WTC11 (cell line): ENCODE results near the gene KCNG1. TPM values are rescaled to one million over a fixed set of nuclear protein-coding genes. Genes with fewer than 3 reads are reported as not detected.

Source experiments
- ATAC-seq: fragments of 200-7000 bp; cut with Tn5 transposase; 2 replicates; pipeline ENCODE4 v1.10.0; 2021; ENCODE audit warnings: mild to moderate bottlenecking, moderate library complexity
- CTCF ChIA-PET: fragments of 300-600 bp; sonication (Branson Sonifier 250); formaldehyde crosslinking; loops from one replicate; lab custom pipeline; 2021; ENCODE audit warnings: antibody characterized with exemption; lab: Charles Lee
- POLR2A ChIA-PET: fragments of 350-600 bp; sonication (Branson Sonifier 250); formaldehyde crosslinking; loops from one replicate; lab custom pipeline; 2021; ENCODE audit warnings: antibody characterized with exemption; lab: Charles Lee
- DNase-seq: peaks from one replicate; pipeline ENCODE4 v3.0.0; 2021; ENCODE audit warnings: low spot score
- H3K27ac Mint-ChIP-seq: 2 replicates; pipeline ENCODE4 v1.8.0; 2021; ENCODE audit warnings: mixed read lengths
- H3K27me3 Mint-ChIP-seq: 2 replicates; pipeline ENCODE4 v1.8.0; 2021; ENCODE audit warnings: low read depth, mild to moderate bottlenecking, moderate library complexity, mixed read lengths
- H3K36me3 Mint-ChIP-seq: 2 replicates; pipeline ENCODE4 v1.8.0; 2021; ENCODE audit warnings: mixed read lengths
- H3K4me1 Mint-ChIP-seq: 2 replicates; pipeline ENCODE4 v1.8.0; 2022; ENCODE audit warnings: mixed read lengths
- H3K4me3 Mint-ChIP-seq: 2 replicates; pipeline ENCODE4 v1.8.0; 2021; ENCODE audit warnings: mild to moderate bottlenecking, moderate library complexity, mixed read lengths
- H3K9me3 Mint-ChIP-seq: 2 replicates; pipeline ENCODE4 v1.8.0; 2021; ENCODE audit warnings: mixed read lengths
- FOXJ3 ChIP-seq: sonication (generic); formaldehyde crosslinking; IDR thresholded peaks from 2 replicates; pipeline ENCODE4 v1.9.0; 2021; ENCODE audit warnings: missing genetic modification reagents, mild to moderate bottlenecking, borderline replicate concordance
- GABPB1 ChIP-seq: sonication (generic); formaldehyde crosslinking; IDR thresholded peaks from 2 replicates; pipeline ENCODE4 v1.8.1; 2023; ENCODE audit warnings: mild to moderate bottlenecking, missing genetic modification reagents
- GRHL2 ChIP-seq: fragments of 250-450 bp; sonication (Bioruptor Pico); IDR thresholded peaks from 2 replicates; pipeline ENCODE4 v1.8.0; 2022; ENCODE audit warnings: mild to moderate bottlenecking, moderate library complexity; ENCODE audit not compliant: insufficient replicate concordance, severe bottlenecking
- IRF2 ChIP-seq: sonication (generic); formaldehyde crosslinking; IDR thresholded peaks from 2 replicates; pipeline ENCODE4 v1.8.0; 2022; ENCODE audit warnings: low read depth, missing genetic modification reagents, borderline replicate concordance
- JAZF1 ChIP-seq: fragments of 250-450 bp; sonication (Bioruptor Pico); IDR thresholded peaks from 2 replicates; pipeline ENCODE4 v1.9.0; 2021; ENCODE audit warnings: moderate library complexity, mild to moderate bottlenecking, inconsistent platforms
- JUN ChIP-seq: sonication (generic); formaldehyde crosslinking; IDR thresholded peaks from 2 replicates; pipeline ENCODE4 v1.8.0; 2023; ENCODE audit warnings: mild to moderate bottlenecking, missing genetic modification reagents
- MYBL2 ChIP-seq: sonication (generic); formaldehyde crosslinking; IDR thresholded peaks from 2 replicates; pipeline ENCODE4 v1.8.1; 2023; ENCODE audit warnings: mild to moderate bottlenecking, moderate library complexity, missing genetic modification reagents
- NFE2L1 ChIP-seq: sonication (generic); formaldehyde crosslinking; IDR thresholded peaks from 2 replicates; pipeline ENCODE4 v1.8.1; 2023; ENCODE audit warnings: missing genetic modification reagents
- SMAD3 ChIP-seq: sonication (generic); formaldehyde crosslinking; IDR thresholded peaks from 2 replicates; pipeline ENCODE4 v1.8.0; 2022; ENCODE audit warnings: missing genetic modification reagents, mild to moderate bottlenecking, borderline replicate concordance
- SP1 ChIP-seq: sonication (generic); formaldehyde crosslinking; conservative IDR thresholded peaks from 2 replicates; pipeline ENCODE4 v1.8.1; 2022; ENCODE audit warnings: missing genetic modification reagents
- TEAD1 ChIP-seq: sonication (generic); formaldehyde crosslinking; IDR thresholded peaks from 2 replicates; pipeline ENCODE4 v1.8.0; 2022; ENCODE audit warnings: mild to moderate bottlenecking, missing genetic modification reagents
- TEAD4 ChIP-seq: sonication (generic); formaldehyde crosslinking; IDR thresholded peaks from 2 replicates; pipeline ENCODE4 v1.8.0; 2022; ENCODE audit warnings: mild to moderate bottlenecking, missing genetic modification reagents
- TP53 ChIP-seq: sonication (generic); formaldehyde crosslinking; IDR thresholded peaks from 2 replicates; pipeline ENCODE4 v1.8.1; 2023; ENCODE audit warnings: mild to moderate bottlenecking, missing genetic modification reagents
- ZBTB21 ChIP-seq: sonication (generic); formaldehyde crosslinking; IDR thresholded peaks from 2 replicates; pipeline ENCODE4 v1.8.1; 2023; ENCODE audit warnings: mild to moderate bottlenecking, missing genetic modification reagents, borderline replicate concordance
- ZNF121 ChIP-seq: sonication (generic); formaldehyde crosslinking; IDR thresholded peaks from 2 replicates; pipeline ENCODE4 v1.8.0; 2023; ENCODE audit warnings: missing genetic modification reagents
- ZNF416 ChIP-seq: fragments of 250-450 bp; sonication (Bioruptor Pico); IDR thresholded peaks from 2 replicates; pipeline ENCODE4 v1.9.0; 2021; ENCODE audit warnings: mild to moderate bottlenecking, inconsistent platforms
- total RNA-seq: library from RNA; stranded (reverse); gene quantifications from 3 replicates; pipeline ENCODE4 v1.2.3, GENCODE V29; 2021
- TF ChIP-seq, protein P1 (sequence below): sonication (generic); formaldehyde crosslinking; IDR thresholded peaks from 2 replicates; pipeline ENCODE4 v1.8.0; 2022; ENCODE audit warnings: mild to moderate bottlenecking, missing genetic modification reagents
- TF ChIP-seq, protein P2 (sequence below): sonication (generic); formaldehyde crosslinking; IDR thresholded peaks from 2 replicates; pipeline ENCODE4 v1.8.1; 2022; ENCODE audit warnings: mild to moderate bottlenecking, moderate library complexity, missing genetic modification reagents
- TF ChIP-seq, protein P3 (sequence below): sonication (generic); formaldehyde crosslinking; IDR thresholded peaks from 2 replicates; pipeline ENCODE4 v1.8.0; 2022; ENCODE audit warnings: mild to moderate bottlenecking, missing genetic modification reagents
- TF ChIP-seq, protein P4 (sequence below): sonication (generic); formaldehyde crosslinking; IDR thresholded peaks from 2 replicates; pipeline ENCODE4 v1.8.1; 2023; ENCODE audit warnings: mild to moderate bottlenecking, missing genetic modification reagents, moderate library complexity
- TF ChIP-seq, protein P5 (sequence below): sonication (generic); formaldehyde crosslinking; IDR thresholded peaks from 2 replicates; pipeline ENCODE4 v1.8.1; 2023; ENCODE audit warnings: mild to moderate bottlenecking, moderate library complexity, missing genetic modification reagents

KCNG1 gene
- total RNA-seq, 1 experiment from 2014 or later: 34.6 TPM

DNA sequence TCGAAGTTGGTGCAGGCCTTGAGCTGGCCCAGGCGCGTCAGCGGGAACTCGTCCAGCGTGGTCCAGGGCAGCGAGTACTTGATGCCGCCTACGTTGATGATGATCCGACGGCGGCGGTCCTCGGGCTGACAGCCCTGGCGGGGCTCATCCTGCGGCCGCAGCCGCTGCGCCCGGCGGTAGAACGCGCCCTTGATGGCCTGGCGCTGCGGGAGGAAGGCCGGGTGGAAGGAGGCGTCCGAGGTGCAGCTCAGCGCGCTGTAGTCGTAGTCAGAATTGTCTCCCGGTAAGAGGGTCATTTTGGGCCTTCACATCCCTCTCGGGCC is 12.9 kb downstream of the KCNG1 start:
- TF ChIP-seq, protein P1, sequence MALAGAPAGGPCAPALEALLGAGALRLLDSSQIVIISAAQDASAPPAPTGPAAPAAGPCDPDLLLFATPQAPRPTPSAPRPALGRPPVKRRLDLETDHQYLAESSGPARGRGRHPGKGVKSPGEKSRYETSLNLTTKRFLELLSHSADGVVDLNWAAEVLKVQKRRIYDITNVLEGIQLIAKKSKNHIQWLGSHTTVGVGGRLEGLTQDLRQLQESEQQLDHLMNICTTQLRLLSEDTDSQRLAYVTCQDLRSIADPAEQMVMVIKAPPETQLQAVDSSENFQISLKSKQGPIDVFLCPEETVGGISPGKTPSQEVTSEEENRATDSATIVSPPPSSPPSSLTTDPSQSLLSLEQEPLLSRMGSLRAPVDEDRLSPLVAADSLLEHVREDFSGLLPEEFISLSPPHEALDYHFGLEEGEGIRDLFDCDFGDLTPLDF (CRISPR knock-in tag): no peak
- TF ChIP-seq FOXJ3 (CRISPR knock-in tag) (no peak), ZBTB21 (CRISPR knock-in tag) (no peak), JUN (CRISPR knock-in tag) (no peak), IRF2 (CRISPR knock-in tag) (no peak), NFE2L1 (CRISPR knock-in tag) (no peak), TP53 (no peak), TEAD4 (CRISPR knock-in tag) (no peak), ZNF416 (CRISPR knock-in tag) (no peak)
- TF ChIP-seq, protein P2, sequence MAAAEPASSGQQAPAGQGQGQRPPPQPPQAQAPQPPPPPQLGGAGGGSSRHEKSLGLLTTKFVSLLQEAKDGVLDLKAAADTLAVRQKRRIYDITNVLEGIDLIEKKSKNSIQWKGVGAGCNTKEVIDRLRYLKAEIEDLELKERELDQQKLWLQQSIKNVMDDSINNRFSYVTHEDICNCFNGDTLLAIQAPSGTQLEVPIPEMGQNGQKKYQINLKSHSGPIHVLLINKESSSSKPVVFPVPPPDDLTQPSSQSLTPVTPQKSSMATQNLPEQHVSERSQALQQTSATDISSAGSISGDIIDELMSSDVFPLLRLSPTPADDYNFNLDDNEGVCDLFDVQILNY (CRISPR knock-in tag): no peak
- TF ChIP-seq, protein P3, sequence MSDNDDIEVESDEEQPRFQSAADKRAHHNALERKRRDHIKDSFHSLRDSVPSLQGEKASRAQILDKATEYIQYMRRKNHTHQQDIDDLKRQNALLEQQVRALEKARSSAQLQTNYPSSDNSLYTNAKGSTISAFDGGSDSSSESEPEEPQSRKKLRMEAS (CRISPR knock-in tag): no peak
- TF ChIP-seq, protein P4, sequence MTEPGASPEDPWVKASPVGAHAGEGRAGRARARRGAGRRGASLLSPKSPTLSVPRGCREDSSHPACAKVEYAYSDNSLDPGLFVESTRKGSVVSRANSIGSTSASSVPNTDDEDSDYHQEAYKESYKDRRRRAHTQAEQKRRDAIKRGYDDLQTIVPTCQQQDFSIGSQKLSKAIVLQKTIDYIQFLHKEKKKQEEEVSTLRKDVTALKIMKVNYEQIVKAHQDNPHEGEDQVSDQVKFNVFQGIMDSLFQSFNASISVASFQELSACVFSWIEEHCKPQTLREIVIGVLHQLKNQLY (CRISPR knock-in tag): no peak
- ChIA-PET CTCF (interaction anchor here (0.6 to 0.7 kb wide), 2 partner anchors 16 to 22 kb away, joined by 3 read pairs; no protein-coding TSS in a partner anchor), POLR2A (no interaction called here)
- H3K4me1 Mint-ChIP-seq: peaks cover 16% of the 10 kb centered on the region
- H3K27me3 Mint-ChIP-seq: no peaks in the 10 kb centered on the region
- DNase-seq: no peak
- H3K4me3 Mint-ChIP-seq: no peak overlapping the region
- H3K36me3 Mint-ChIP-seq: peaks cover 11% of the 10 kb centered on the region
- no peak for ATAC-seq
- no peak overlapping the region for H3K27ac Mint-ChIP-seq
- no peaks in the 10 kb centered on the region for H3K9me3 Mint-ChIP-seq

DNA sequence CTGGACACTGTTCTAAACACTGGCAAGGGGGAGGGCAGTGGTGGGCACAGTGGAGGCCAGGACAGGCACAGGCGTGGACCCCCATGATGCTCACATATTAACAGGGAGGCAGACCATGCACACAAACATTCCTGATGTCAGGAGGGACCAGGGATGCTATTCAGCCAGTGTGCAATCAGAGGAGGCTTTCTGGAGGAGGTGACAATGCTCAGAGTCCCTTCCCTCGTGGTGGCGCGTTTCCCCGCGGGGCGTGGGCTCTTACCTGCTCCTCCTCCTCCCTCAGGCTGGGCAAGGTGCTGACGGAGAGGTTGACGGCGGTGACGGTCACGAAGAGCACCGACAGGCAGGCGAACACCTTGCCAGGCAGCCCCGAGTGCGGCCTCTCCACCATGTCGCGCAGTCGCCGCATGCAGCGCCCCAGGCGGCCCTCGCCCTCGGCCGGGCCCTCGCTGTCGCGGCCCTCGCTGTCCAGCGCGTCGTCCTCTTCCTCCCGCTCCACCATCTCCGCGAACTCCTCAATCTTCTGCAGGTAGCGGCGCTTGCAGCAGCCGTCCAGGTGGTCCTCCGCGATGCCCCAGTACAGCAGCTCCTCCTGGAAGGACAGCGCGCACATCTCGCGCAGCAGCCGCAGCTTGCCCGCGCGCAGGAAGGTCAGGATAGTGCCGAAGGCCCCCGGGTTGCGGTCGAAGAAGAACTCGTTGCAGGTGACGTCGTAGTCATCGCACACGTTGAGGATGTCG is 13.4 kb downstream of the KCNG1 start:
- peaks cover 11% of the 10 kb centered on the region for H3K36me3 Mint-ChIP-seq
- H3K4me3 Mint-ChIP-seq: no peak overlapping the region
- TF ChIP-seq JAZF1 (CRISPR knock-in tag) (no peak), MYBL2 (CRISPR knock-in tag) (no peak), SP1 (CRISPR knock-in tag) (no peak), SMAD3 (CRISPR knock-in tag) (no peak), TEAD1 (CRISPR knock-in tag) (no peak), IRF2 (CRISPR knock-in tag) (no peak), GABPB1 (CRISPR knock-in tag) (no peak), JUN (CRISPR knock-in tag) (no peak), ZNF121 (CRISPR knock-in tag) (no peak), GRHL2 (no peak)
- TF ChIP-seq, protein P5, sequence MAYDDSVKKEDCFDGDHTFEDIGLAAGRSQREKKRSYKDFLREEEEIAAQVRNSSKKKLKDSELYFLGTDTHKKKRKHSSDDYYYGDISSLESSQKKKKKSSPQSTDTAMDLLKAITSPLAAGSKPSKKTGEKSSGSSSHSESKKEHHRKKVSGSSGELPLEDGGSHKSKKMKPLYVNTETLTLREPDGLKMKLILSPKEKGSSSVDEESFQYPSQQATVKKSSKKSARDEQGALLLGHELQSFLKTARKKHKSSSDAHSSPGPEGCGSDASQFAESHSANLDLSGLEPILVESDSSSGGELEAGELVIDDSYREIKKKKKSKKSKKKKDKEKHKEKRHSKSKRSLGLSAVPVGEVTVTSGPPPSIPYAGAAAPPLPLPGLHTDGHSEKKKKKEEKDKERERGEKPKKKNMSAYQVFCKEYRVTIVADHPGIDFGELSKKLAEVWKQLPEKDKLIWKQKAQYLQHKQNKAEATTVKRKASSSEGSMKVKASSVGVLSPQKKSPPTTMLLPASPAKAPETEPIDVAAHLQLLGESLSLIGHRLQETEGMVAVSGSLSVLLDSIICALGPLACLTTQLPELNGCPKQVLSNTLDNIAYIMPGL: no peak
- TF ChIP-seq, protein P3 (CRISPR knock-in tag): no peak
- H3K9me3 Mint-ChIP-seq: no peaks in the 10 kb centered on the region
- ATAC-seq (no peak), DNase-seq (no peak)
- H3K27ac Mint-ChIP-seq: no peak overlapping the region
- ChIA-PET CTCF (interaction anchor here (0.6 to 0.7 kb wide), 2 partner anchors 16 to 22 kb away, joined by 3 read pairs; no protein-coding TSS in a partner anchor), POLR2A (no interaction called here)
- H3K27me3 Mint-ChIP-seq: no peaks in the 10 kb centered on the region
- H3K4me1 Mint-ChIP-seq: peaks cover 11% of the 10 kb centered on the region
